ENCODE data around the gene GFOD1.

GFOD1 gene

DNA sequence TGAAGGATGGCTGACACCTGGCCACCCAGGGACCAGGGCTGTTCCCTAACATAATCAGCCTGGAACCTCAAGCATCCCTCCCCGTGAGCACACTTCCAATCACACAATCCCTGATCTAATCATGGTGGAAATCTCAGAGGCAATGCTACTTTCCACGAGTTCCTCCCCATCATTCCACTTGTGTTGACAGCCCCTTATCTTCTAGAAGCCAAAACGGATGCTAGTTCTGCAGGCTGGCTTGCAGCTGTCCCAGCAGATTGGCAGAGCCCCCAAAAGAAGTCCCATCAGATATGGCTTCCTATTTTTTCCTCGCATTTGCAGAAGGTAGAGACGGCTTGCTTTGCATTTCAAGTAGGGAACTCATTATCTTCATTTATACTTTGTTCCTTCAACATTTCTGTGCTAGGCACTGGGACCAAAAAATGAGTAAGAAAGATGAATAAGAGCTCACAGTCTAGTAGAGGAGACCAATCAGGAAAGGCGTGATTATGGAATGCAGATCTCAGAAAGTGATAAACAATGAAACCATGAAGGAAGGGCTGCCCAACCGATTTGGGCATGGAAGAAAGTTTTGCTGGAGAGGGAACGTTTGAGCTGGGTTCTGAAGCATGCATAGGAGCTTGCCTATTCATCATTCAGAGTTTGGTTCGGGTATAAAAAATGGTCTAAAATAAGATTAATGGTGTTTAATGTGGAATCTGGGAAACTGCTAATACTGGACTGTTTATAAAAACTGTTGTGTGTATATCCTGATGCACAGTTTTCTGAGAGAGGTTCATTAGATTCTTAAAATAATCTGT lies 114.5 kb downstream of the GFOD1 start:
- DNase-seq, result no peak

DNA sequence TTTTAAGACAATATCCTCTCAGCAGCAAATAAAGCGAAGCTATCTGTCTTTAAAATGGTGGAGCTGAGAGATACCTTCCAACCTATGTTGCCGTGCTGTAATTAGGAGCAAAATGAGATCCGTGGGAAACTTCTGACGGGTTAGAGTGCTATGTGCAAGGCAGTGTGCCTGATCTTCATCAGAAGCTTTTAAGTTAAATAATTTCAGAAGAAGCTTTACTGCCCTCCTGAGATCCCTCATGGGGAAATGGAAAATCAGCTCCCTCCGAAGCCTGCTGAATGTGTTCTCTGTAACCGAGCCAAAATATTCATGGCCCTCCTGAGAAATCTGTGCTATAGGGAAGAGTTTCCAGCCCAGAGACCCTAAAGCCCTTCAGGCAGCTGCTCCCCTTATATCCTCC lies 115.3 kb downstream of the GFOD1 start:
- DNase-seq, result no peak

GRCh38 chr6:13371421-13372072 lies 115.9 kb downstream of the GFOD1 start:
- no peak for DNase-seq

DNA sequence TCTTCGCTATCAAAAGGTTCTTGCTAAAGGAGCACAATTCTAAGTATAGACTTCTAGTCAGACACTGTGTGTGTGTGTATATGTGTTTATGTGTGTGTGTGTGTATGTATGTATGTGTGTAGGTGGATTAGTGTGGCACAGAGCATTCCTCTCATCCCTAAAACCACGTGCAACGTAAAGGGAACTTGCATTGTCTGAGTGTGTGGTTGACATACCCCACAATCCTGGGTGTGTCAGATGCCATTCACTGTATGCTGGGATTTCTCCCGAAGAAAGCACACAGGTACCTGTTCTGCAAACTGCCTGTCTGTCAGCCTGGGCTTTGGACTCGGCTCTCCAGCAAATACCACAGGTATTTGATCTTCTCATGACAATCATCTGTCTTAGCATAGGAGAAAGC lies 116.8 kb downstream of the GFOD1 start:
- no peak for DNase-seq

DNA sequence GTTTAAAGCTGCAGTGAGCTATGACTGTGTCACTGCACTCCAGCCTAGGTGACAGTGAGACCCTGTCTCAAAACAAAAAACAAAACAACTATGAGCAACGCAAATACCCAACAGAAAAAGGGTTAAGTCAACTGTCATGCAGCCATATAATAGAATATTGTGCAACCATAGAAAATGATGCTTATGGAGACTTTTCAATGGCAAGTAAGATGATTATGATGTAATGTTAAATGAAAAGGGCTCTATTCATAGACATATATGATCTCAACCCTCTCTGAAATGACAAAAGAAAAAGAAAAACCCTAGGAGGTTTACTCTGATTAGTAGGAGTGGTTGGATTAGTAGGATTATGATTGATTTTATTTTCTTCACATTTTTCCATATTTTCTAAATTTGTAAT lies 117.8 kb downstream of the GFOD1 start:
- no peak for DNase-seq

GRCh38 chr6:13368731-13369115 lies 118.7 kb downstream of the GFOD1 start:
- DNase-seq, result no peak

DNA sequence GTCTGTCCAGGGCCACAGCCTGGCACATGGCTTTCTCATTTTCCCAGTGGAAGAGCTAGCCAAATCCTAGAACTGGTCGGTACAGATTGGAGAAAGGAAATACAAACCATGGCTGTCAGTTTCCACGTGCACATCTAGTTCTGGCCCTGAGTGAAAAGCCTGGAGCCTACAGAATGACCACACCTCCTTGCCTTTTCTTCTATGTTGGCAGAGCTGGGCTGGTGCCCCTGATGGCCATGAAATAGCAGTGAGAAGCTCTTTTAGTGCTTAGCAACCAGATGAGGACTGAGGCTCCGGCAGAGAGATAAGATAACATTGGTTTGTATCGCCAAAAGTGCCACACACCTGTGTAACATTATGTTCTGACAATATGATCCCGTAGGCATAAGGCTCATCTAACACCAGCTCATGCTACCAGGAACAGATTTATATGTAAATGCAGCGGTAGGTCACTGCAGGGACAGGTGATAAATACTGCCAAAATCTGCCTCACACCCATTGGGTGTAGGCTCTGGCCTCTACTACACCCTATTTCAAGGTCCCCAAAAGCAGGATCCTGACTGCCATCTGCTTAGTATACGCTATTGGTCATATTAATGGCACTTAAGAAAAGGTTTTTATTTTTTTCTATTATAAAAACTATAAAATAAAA lies 119.2 kb downstream of the GFOD1 start:
- DNase-seq, result no peak

DNA sequence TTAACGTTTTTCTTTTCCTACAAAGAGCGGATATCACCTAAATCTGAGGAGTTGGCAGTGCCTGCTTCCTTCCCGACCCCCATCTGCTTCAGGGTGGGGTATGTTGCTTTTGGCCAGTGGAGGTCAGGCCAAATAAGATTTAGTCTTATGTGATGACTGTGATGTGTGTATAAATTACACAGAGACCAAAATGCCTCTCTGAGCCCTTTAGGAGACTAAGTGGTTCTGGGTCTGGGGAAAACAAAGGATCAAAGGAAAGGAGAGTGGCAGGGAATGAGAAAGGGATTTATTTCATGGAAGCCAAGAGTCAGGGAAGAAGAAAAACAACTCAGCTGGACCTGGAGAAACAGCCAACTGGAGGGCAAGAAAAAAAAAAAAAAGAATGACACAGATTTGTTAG lies 120.0 kb downstream of the GFOD1 start:
- no peak for DNase-seq

DNA sequence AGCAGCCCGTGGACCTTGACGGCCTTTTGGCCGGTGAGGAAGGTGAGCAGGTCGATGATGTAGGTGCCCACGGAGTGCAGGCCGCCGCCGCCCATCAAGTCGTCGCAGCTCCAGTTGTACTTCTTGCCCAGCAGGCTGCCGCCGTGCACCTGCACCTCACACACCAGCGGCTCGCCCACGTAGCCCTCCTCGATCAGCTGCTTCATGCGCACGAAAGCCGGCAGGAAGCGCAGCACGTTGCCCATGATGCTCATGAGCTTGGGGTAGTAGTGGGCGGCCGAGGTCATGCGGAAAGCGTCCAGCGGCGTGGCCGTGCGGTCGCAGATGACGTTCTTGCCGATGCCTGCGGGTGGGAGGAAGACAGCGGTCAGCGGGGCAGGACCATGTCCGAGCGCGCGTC lies 122.1 kb downstream of the GFOD1 start:
- no peak for DNase-seq

DNA sequence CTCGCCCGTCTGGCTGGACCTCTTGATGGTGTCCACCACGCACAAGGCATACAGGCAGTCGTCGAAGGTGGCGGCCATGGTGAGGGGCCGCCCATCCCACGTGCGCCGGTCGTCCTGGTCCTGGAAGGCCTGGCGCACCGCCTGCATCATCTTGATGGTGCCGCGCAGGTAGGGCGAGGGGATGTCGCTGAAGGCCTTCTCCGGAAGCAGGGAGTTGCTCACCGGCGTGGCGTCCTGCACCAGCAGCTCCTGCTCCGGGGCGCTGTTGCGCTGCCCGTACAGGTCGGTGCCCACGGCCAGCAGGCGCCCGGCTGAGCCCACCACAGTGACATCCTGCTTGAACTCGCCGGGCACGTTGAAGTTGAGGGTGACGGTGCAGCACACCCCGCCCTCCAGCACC lies 122.6 kb downstream of the GFOD1 start:
- DNase-seq, result no peak

- DNase-seq, result no peak
Measured at GRCh38 chr6:13362412-13362811, 125.0 kb downstream of the GFOD1 start.

GRCh38 chr6:13360671-13361540 lies 126.5 kb downstream of the GFOD1 start:
- DNase-seq, result peak; percentile 50

DNA sequence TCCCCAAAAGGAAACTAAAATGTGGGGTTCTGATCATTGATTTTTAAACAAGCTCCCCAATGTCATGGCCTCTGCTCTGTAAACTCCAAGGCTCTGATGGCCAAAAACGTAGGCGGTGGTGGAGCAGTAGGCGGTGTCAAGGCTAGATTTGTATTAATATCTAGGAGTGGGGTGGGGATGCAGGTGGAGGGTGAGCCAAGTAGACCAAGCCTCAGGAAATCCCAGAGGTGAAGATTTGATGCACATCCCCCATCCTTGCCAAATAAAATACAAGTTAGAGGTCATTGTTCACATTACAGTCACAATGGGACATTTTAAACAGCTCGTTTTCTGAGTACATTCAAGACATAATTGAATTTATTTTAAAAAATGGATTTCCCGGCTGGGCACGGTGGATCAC lies 128.1 kb downstream of the GFOD1 start:
- no peak for DNase-seq

GRCh38 chr6:13358511-13358910 lies 128.9 kb downstream of the GFOD1 start:
- DNase-seq, result peak; percentile 31 to 42

DNA sequence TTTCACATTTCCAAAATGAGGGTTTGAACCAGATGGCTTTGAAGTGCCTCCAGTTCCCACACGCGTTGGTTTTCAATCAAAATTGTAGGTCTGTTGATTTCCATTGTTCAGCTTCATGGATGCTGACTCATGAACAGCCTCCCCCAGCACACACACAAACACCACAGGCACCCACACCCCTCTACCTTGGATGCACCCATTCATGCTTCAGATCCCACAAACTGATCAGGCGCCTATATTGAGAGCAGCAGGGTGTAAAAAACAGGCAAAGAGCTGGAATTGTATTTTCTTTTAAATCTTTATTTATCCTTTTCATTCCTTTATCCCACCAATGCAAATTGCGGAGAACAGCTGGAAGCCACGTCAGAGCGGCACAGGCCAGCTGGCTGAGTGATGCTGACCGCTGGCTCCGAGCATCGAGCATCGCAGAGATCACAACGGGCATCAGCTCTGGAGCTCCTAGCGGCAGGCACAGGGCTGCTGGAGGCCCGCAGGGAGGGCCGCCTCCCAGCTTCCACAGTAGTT lies 129.8 kb downstream of the GFOD1 start:
- DNase-seq, result no peak

- DNase-seq, result no peak
Measured at GRCh38 chr6:13355999-13356785, 131.2 kb downstream of the GFOD1 start.

DNA sequence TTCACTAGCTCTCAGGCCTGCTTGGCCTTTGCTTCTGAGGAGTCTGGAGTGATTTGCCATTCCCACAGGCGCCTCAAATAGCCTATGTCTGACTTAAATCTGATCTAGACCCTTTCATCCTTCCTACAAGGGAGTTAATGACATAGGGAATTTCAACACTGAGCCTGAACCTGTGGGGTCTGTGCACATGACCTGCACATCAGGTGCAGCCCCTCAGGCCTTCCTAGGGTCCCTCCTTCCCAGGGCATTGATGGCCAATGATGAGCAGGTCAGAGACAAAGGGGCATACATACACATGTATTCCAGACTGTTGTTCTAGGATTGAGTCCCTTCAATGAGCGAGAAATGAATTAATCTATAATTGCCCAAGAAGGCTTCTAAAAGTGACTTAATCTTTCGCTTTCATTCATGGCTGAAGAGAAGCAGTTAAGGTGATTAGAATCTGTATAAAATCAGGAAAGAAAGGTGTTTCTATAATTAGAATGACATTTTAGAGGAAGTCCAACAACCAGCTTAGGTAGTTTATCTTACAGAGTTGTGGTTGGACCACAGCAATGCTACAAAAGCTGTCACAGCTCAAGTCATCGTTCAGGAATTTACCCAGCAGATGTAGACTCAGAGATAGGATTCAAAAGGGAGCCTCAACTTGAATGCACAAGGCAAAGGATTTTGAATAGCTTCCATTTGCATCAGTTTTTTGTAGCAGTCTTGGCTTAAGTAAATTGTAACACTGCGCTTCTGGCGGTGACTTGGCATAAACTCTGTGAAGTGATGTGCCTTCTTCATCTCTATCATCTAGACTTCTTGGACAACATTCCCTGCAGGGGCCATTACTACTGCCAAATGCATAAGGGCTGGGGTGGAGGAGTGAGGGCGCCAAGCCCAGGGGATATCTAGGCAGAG lies 132.1 kb downstream of the GFOD1 start:
- no peak for DNase-seq

DNA sequence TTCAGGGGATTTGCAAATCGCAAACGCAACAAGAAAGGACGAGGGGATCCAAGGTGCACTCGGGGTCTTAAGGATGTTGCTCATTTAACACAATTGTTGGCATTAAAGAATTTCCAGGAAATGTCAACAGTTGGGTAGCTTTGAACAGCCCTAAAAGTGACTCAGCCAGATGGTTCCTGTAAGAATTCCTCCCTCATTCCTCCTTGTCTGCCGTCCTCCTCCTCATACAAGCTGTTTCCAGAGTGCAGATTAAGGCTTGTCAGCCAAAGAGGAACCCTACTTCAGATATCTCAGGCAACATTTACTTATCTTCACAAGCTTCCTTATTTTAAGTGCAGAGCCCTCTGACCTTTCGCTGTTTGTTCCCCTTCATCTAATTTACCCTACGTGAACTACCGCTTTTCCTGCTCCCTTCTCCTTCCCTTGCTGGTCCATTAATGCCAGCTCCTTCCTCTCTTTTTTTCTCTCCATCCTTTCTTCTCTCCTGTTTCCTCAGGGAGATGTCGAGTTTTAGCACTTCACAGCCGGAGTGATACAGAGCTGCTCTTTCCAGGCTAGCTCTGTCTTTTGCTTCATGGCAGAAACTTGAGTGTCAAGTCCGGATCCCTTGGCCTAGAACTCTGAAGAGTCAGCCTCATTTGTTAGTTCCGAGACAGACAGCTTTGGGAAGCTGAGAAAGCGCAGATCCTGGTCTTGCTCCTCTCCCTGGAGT lies 132.9 kb downstream of the GFOD1 start:
- peak; percentile 79 to 80 for DNase-seq

DNA sequence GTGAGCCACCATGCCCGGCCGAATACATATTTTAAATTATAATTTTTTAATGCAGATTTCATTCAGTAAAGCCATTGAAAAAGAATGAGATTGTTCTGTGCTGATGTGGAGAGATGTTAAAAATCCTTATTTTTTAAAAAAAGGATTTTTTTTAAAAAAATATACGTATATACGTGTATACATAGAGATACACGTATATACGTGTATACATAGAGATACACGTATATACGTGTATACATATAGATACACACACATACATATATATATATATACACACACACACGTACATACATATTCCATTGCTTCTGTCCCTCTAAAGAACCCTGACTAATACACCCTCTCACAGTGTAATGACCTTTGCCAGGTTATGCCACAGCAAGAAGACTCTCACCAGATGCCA lies 135.2 kb downstream of the GFOD1 start:
- no peak for DNase-seq

- no peak for DNase-seq
Measured at GRCh38 chr6:13351271-13351670, 136.1 kb downstream of the GFOD1 start.

All from inflammatory macrophage (primary cell).